Measurements from ENCODE around the gene ZNF436. TPM values are rescaled to one million over a fixed set of nuclear protein-coding genes. Genes with fewer than 3 reads are reported as not detected.

ZNF436 gene
- total RNA-seq, 3 donors from 2014 or later (not counting 1 experiment from before 2014, with no cell fraction given), result 4.5 to 7.8 (median 5.7) TPM

DNA sequence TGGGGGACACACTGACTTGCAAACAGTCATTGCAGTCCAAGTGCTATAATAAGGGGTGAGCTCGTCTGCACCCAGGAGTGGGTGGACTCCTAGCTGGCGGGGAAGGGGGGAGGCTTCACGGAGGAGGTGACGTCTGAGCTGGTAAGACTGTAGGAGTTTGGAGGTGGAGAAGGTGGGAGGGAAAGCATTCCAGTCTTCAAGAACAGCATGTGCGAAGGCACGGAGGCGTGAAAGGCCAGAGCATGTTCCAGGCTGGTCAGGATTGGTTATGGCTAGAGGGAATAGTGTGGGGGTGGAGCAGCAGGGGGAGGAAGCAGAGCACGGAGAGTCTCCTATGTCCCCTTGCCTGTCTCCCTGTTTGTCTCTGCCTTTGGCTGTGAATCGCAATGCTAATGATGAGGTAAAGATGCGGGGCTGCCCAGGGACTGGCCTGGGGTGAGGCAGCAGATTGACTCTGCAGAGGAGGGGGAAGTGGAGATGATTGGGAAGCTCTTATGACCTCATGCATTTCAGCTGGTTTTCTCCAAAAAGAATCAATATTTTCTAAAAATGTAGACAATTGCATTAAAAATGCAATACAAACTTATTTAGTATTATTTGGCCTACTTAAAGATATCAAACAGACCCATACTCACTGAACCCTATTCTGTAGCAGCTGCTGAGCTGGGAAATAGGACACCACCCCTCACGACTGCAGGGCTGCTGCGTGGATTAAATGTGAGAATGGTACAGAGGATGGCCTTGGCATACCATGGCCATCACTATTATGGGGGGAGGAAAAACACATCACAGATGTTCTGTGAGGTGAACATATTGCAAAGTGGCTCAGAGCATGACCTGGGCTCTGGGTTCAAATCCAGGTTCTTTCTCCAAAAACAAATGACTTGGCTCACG lies 2.6 kb upstream of the ZNF436 start:
- no peaks in the 10 kb centered on the region for H3K27me3 Mint-ChIP-seq (ENCODE audit: low read depth in 2 of 2)
- 88% methylated on average over 13 of the region's 13 CpGs for WGBS (ENCODE audit: insufficient coverage)
- ATAC-seq (no peak), DNase-seq (no peak)
- no peak overlapping the region for H3K27ac Mint-ChIP-seq
- H3K9me3 Mint-ChIP-seq, result no peaks in the 10 kb centered on the region
- intact Hi-C loops (cut with micrococcal nuclease), result no loop called here
- H3K4me3 Mint-ChIP-seq, result no peak overlapping the region
- TF ChIP-seq, protein P1, sequence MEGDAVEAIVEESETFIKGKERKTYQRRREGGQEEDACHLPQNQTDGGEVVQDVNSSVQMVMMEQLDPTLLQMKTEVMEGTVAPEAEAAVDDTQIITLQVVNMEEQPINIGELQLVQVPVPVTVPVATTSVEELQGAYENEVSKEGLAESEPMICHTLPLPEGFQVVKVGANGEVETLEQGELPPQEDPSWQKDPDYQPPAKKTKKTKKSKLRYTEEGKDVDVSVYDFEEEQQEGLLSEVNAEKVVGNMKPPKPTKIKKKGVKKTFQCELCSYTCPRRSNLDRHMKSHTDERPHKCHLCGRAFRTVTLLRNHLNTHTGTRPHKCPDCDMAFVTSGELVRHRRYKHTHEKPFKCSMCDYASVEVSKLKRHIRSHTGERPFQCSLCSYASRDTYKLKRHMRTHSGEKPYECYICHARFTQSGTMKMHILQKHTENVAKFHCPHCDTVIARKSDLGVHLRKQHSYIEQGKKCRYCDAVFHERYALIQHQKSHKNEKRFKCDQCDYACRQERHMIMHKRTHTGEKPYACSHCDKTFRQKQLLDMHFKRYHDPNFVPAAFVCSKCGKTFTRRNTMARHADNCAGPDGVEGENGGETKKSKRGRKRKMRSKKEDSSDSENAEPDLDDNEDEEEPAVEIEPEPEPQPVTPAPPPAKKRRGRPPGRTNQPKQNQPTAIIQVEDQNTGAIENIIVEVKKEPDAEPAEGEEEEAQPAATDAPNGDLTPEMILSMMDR (IDR thresholded peaks at IDR 0.05), result no peak
- H3K4me1 Mint-ChIP-seq, result peaks cover 22 to 30% of the 10 kb centered on the region in 2 donors
- H3K36me3 ChIP-seq (ENCODE audit: control insufficient read depth, insufficient read depth, low read length), result no peaks in the 10 kb centered on the region
- H3K27me3 ChIP-seq (ENCODE audit: control insufficient read depth, insufficient read depth, low read length), result no peaks in the 10 kb centered on the region
- H3K9me3 ChIP-seq (ENCODE audit: control insufficient read depth, insufficient read depth, low read length), result no peaks in the 10 kb centered on the region
- H3K27ac ChIP-seq (ENCODE audit: low read length), result no peak overlapping the region
- peaks cover 20% of the 10 kb centered on the region for H3K4me1 ChIP-seq (ENCODE audit: control insufficient read depth, insufficient read depth, low read length)
- no peaks in the 10 kb centered on the region for H3K36me3 Mint-ChIP-seq
- H3K4me3 ChIP-seq (ENCODE audit: low read length), result no peak overlapping the region

DNA sequence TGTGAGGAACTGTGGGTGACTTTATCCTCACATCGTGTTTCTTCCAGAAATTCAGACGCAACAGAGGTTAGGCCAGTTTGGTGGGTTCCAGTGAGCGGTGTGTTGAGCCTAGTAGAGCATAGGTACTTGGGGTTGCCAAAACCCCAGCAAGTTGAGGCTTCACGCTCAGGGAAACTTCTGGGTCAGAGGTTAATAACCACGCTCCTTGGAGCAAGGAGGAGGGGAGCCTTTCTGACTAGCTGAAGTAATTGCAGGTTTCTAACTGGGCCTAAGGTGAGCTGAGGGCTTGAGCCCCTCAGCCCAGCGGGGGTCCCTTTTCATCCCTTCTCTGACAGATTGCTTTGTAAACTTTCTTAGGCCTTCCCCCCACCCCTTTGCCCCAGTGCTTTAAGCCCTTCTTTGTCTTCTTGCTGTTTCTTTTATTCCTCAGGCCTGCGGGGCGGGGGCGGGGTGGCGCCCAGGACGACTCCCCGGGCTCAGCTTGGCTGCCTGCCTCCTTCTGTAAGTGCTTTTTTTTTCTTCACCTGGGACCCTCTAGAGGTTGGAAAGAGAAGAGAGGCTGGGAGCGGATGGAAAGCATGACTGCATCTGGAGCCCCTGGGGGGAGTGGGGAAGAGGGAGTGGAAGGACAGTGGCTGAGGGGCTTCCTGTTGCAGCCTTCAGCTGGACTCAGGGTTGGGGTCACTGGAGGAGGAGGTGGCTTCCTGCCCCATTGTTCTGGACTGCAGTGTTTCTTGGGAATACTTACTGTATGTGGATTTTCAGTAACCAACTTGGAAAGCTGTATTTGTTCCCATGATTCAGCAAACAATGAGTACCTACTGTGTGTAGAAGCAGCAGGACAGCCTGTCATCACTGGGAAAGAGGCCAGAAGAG lies 1.3 kb upstream of the ZNF436 start:
- Mint-ChIP-seq H3K27ac (no peak overlapping the region), H3K4me3 (peak overlapping the region; percentile 29), H3K9me3 (no peaks in the 10 kb centered on the region), H3K36me3 (no peaks in the 10 kb centered on the region), H3K27me3 (ENCODE audit: low read depth in 2 of 2) (no peaks in the 10 kb centered on the region), H3K4me1 (peaks cover 34 to 42% of the 10 kb centered on the region in 2 donors)
- TF ChIP-seq, protein P1 (IDR thresholded peaks at IDR 0.05), result no peak
- H3K27me3 ChIP-seq (ENCODE audit: control insufficient read depth, insufficient read depth, low read length), result no peaks in the 10 kb centered on the region
- no peaks in the 10 kb centered on the region for H3K9me3 ChIP-seq (ENCODE audit: control insufficient read depth, insufficient read depth, low read length)
- no peaks in the 10 kb centered on the region for H3K36me3 ChIP-seq (ENCODE audit: control insufficient read depth, insufficient read depth, low read length)
- no peak overlapping the region for H3K27ac ChIP-seq (ENCODE audit: low read length)
- H3K4me1 ChIP-seq (ENCODE audit: control insufficient read depth, insufficient read depth, low read length), result peaks cover 21% of the 10 kb centered on the region
- no peak for DNase-seq
- intact Hi-C loops (cut with micrococcal nuclease), result no loop called here
- ATAC-seq, result no peak
- H3K4me3 ChIP-seq (ENCODE audit: low read length), result no peak overlapping the region
- WGBS (ENCODE audit: insufficient coverage), result 77% methylated on average over 13 of the region's 13 CpGs

DNA sequence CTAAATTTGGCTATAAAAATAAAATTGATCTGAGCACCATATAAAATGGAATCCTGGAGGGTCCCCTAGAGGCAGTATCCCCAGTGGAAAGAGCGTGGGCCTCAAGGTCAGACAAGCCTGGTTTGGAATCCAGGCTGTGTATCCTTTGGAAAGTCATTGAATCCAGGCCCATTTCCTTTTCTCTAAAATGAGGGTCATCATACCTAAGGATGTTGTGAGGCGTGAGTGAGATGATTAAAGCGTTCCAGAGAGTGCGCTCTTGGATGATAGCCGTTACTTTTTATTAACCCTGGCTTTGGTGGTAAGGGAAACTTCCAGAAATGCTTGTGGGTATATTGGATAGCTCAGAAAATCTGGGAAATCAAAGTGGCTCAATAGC lies 683 bp upstream of the ZNF436 start:
- H3K27me3 ChIP-seq (ENCODE audit: control insufficient read depth, insufficient read depth, low read length), result no peaks in the 10 kb centered on the region
- Mint-ChIP-seq H3K9me3 (no peaks in the 10 kb centered on the region), H3K4me3 (peak overlapping the region; percentile 95), H3K27ac (no peak overlapping the region), H3K36me3 (no peaks in the 10 kb centered on the region), H3K27me3 (ENCODE audit: low read depth in 2 of 2) (no peaks in the 10 kb centered on the region), H3K4me1 (peaks cover 35 to 43% of the 10 kb centered on the region in 2 donors)
- WGBS (ENCODE audit: insufficient coverage), result 97% methylated on average over 5 of the region's 5 CpGs
- H3K9me3 ChIP-seq (ENCODE audit: control insufficient read depth, insufficient read depth, low read length), result no peaks in the 10 kb centered on the region
- peaks cover 21% of the 10 kb centered on the region for H3K4me1 ChIP-seq (ENCODE audit: control insufficient read depth, insufficient read depth, low read length)
- TF ChIP-seq, protein P1 (IDR thresholded peaks at IDR 0.05), result no peak
- intact Hi-C loops (cut with micrococcal nuclease), result no loop called here
- ATAC-seq (no peak), DNase-seq (no peak)
- H3K36me3 ChIP-seq (ENCODE audit: control insufficient read depth, insufficient read depth, low read length), result no peaks in the 10 kb centered on the region
- no peak overlapping the region for H3K27ac ChIP-seq (ENCODE audit: low read length)
- no peak overlapping the region for H3K4me3 ChIP-seq (ENCODE audit: low read length)

Data from natural killer cell (primary cell).